NCI-H2227 treated with DMSO at 0.1 percent for 48 hours (cell line): ENCODE data around the gene UBE3D.

Experiments used
- DNase-seq: peaks from one replicate; lab custom pipeline; 2025; lab: John Stamatoyannopoulos, UW

Gene UBE3D

GRCh38 chr6:83065511-83066192, at the start of gene UBE3D:
UBE3D (minus strand) TSS chr6:83065841; CDS start chr6:83065718, 123 bp downstream.
- DNase-seq = peak; percentile 78

- no peak for DNase-seq
Observed at GRCh38 chr6:83114164-83114563, 48.5 kb upstream of the UBE3D start.

- no peak for DNase-seq
Observed at GRCh38 chr6:83113258-83113657, 47.6 kb upstream of the UBE3D start.

- DNase-seq = no peak
Observed at GRCh38 chr6:83108378-83108777, 42.7 kb upstream of the UBE3D start.

GRCh38 chr6:83098589-83098988, 32.9 kb upstream of the UBE3D start:
- no peak for DNase-seq

- DNase-seq = no peak
Observed at GRCh38 chr6:83097675-83098074, 32.0 kb upstream of the UBE3D start.

GRCh38 chr6:83097204-83097603, 31.6 kb upstream of the UBE3D start:
- no peak for DNase-seq

- no peak for DNase-seq
Observed at GRCh38 chr6:83096791-83097190, 31.1 kb upstream of the UBE3D start.

- DNase-seq = no peak
Observed at GRCh38 chr6:83092756-83093399, 27.2 kb upstream of the UBE3D start.

GRCh38 chr6:83086751-83087150, 21.1 kb upstream of the UBE3D start:
- no peak for DNase-seq

GRCh38 chr6:83083476-83083875, 17.8 kb upstream of the UBE3D start:
- no peak for DNase-seq

GRCh38 chr6:83073615-83074014, 8.0 kb upstream of the UBE3D start:
- DNase-seq = no peak

GRCh38 chr6:83072726-83073125, 7.1 kb upstream of the UBE3D start:
- no peak for DNase-seq

GRCh38 chr6:83071707-83072106, 6.1 kb upstream of the UBE3D start:
- DNase-seq = no peak

- DNase-seq = no peak
Observed at GRCh38 chr6:83071023-83071422, 5.4 kb upstream of the UBE3D start.

- DNase-seq = no peak
Observed at GRCh38 chr6:83069633-83070032, 4.0 kb upstream of the UBE3D start.

GRCh38 chr6:83068616-83069015, 3.0 kb upstream of the UBE3D start:
- DNase-seq = no peak

GRCh38 chr6:83067448-83068439, 2.1 kb upstream of the UBE3D start, which contains the start of gene DOP1A:
DOP1A (plus strand) TSS chr6:83067671; CDS start chr6:83096978, 29,307 bp downstream.
- peak; percentile 90 for DNase-seq

GRCh38 chr6:83062225-83062624, 3.4 kb downstream of the UBE3D start:
- no peak for DNase-seq

- DNase-seq = no peak
Observed at GRCh38 chr6:83061190-83061589, 4.5 kb downstream of the UBE3D start.

- peak; percentile 21 for DNase-seq
Observed at GRCh38 chr6:83057705-83058321, 7.8 kb downstream of the UBE3D start.

GRCh38 chr6:83055366-83055964, 10.2 kb downstream of the UBE3D start:
- peak; percentile 34 for DNase-seq
